Peyer's patch (tissue), 4 donors: ENCODE measurements around the gene GRIN2C.
"Not testable (repeated sequence)": the region's sequence is repeated elsewhere in the genome, so short reads cannot be mapped to it uniquely, and the experiment has no call there.

ENCODE experiments used
- CTCF ChIP-seq, 6 experiments: fragments of 450-650 bp in 4 of 6; fragments of 200-600 bp in 2 of 6; sonication (generic) in 1 of 6; IDR thresholded peaks; one replicate each; pipeline ENCODE4 v1.5.1; 2017 to 2019; ENCODE audit warnings: antibody characterized with exemption in 6 of 6, mild to moderate bottlenecking in 3 of 6, moderate library complexity in 1 of 6
- POLR2A ChIP-seq, 2 donors: fragments of 450-650 bp; IDR thresholded peaks; one replicate each; pipeline ENCODE4 v1.5.1; 2017; ENCODE audit warnings: antibody characterized with exemption in 2 of 2, mild to moderate bottlenecking in 2 of 2, moderate library complexity in 2 of 2

- not testable (repeated sequence) for TF ChIP-seq POLR2A, CTCF (IDR thresholded peaks at IDR 0.05)
These were observed 10.3 kb upstream of the GRIN2C start for GRCh38 chr17:74870028-74870427.
